ENCODE measurements around the gene SLC27A2. TPM values are rescaled to one million over a fixed set of nuclear protein-coding genes. Genes with fewer than 3 reads are reported as not detected.

Gene SLC27A2
- total and polyA plus RNA-seq, 2 experiments from 2014 or later, result not detected

DNA sequence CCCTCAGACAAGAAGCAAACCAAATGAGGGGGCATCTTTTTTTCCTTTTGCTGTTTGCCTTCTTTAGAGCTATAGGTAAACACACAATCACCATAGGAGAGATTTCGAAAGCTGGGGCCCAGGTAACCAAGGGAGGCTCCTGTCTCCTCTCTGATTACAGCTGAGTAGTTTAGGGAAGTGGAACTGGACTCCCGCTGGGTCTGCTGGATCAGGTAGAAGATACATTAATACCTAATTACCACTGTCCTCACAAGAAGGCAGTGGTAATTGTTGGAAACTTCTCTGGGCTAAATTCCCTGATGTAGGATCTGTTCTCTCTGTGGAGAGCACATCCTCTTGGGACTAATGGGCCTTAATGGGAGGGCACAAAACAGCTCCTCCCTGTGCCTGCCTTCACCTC lies 50.8 kb downstream of the SLC27A2 start:
- H3K27ac ChIP-seq, result no peak overlapping the region
- H3F3A ChIP-seq (ENCODE audit: insufficient read depth), result no peaks in the 10 kb centered on the region
- no peaks in the 10 kb centered on the region for H3K9me2 ChIP-seq (ENCODE audit: insufficient read depth)
- H3K9ac ChIP-seq, result no peak overlapping the region
- no peaks in the 10 kb centered on the region for H4K20me1 ChIP-seq (ENCODE audit: insufficient read depth)
- TF ChIP-seq EZH2phosphoT487 (IDR thresholded peaks at IDR 0.05; ENCODE audit: insufficient read depth, low read depth), result no peak
- no peaks in the 10 kb centered on the region for H3K4me1 ChIP-seq (ENCODE audit: insufficient read depth)
- H3K9me3 ChIP-seq (ENCODE audit: low read depth), result no peaks in the 10 kb centered on the region
- H3K4me3 ChIP-seq, result no peak overlapping the region
- no peaks in the 10 kb centered on the region for H3K79me2 ChIP-seq (ENCODE audit: insufficient read depth)
- no peak overlapping the region for H3K4me2 ChIP-seq (ENCODE audit: unreplicated experiment)
- WGBS, 2 experiments (ENCODE audit: low coverage in 1 of 2, low lambda C conversion rate in 2 of 2, missing lambda C conversion rate in 2 of 2), result 55 to 59% methylated on average over 2 of the region's 2 CpGs
- in situ Hi-C loops (cut with MboI), result no loop called here
- no peak overlapping the region for H2AFZ ChIP-seq
- no peak for DNase-seq
- no peaks in the 10 kb centered on the region for H3K36me3 ChIP-seq (ENCODE audit: low read depth)
- no peaks in the 10 kb centered on the region for H3K27me3 ChIP-seq (replicated peaks; ENCODE audit: insufficient read depth)

DNA sequence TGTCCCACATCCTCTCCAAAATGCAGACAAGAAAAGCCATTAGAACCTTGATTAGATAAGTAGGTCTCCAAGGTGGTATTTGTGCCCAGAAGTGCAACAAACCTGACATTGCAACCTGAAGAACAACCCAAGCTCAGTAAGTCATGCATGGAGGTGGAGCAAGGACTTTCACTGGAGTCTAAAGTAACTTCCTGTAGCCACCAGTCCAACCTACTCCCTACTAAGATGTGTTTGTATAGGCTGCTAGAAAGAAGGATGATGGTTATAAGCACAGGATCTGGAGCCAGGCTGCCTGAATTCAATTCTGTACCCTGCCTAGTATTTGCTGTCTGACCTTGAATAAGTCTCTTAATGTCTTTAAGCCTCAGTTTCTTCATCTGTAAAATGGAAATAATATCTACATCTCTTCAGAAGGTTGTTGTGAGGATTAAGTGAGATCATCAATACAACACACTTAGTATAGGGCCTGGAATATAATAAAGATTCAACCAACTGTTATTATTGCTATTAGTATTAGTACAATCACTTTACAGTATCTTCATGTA lies 51.3 kb downstream of the SLC27A2 start:
- TF ChIP-seq EZH2phosphoT487 (IDR thresholded peaks at IDR 0.05; ENCODE audit: insufficient read depth, low read depth), result no peak
- TF ChIP-seq EZH2 (IDR thresholded peaks at IDR 0.05; ENCODE audit: insufficient read depth, poor library complexity, severe bottlenecking), result no peak
- Histone ChIP-seq H3K79me2 (ENCODE audit: insufficient read depth) (no peaks in the 10 kb centered on the region), H3K9me2 (ENCODE audit: insufficient read depth) (no peaks in the 10 kb centered on the region), H3F3A (ENCODE audit: insufficient read depth) (no peaks in the 10 kb centered on the region), H3K4me3 (no peak overlapping the region), H3K27me3 (replicated peaks; ENCODE audit: insufficient read depth) (no peaks in the 10 kb centered on the region), H4K20me1 (ENCODE audit: insufficient read depth) (no peaks in the 10 kb centered on the region), H3K27ac (no peak overlapping the region), H3K36me3 (ENCODE audit: low read depth) (no peaks in the 10 kb centered on the region), H3K9ac (no peak overlapping the region), H3K4me1 (ENCODE audit: insufficient read depth) (no peaks in the 10 kb centered on the region), H3K4me2 (ENCODE audit: unreplicated experiment) (no peak overlapping the region), H2AFZ (no peak overlapping the region), H3K9me3 (ENCODE audit: low read depth) (no peaks in the 10 kb centered on the region)
- no peak for DNase-seq
- in situ Hi-C loops (cut with MboI), result no loop called here

DNA sequence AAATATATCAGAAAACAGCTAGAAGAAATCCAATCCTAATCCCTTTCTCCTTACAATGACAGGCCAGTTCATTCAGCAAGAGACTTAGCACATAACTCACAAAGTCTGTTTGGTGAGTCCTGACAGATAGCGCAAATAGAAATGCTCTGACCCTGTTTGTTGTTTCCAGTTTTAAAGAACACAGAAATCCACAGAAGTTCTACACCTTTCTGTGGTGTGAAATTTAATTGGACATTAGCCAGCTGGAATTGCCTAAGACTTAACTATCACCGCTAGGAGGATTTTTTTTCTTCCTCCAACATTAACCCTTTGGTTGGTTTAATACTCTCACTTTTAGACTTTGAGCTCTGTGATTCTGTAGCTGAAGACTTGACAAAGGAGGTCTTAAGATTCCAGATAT lies 52.8 kb downstream of the SLC27A2 start:
- no peak overlapping the region for H2AFZ ChIP-seq
- no peaks in the 10 kb centered on the region for H3K4me1 ChIP-seq (ENCODE audit: insufficient read depth)
- H3F3A ChIP-seq (ENCODE audit: insufficient read depth), result no peaks in the 10 kb centered on the region
- in situ Hi-C loops (cut with MboI), result no loop called here
- 67 to 72% methylated on average over 2 of the region's 2 CpGs for WGBS, 2 experiments (ENCODE audit: low coverage in 1 of 2, low lambda C conversion rate in 2 of 2, missing lambda C conversion rate in 2 of 2)
- no peak overlapping the region for H3K4me3 ChIP-seq
- no peak overlapping the region for H3K9ac ChIP-seq
- TF ChIP-seq EZH2phosphoT487 (IDR thresholded peaks at IDR 0.05; ENCODE audit: insufficient read depth, low read depth), result no peak
- no peak for TF ChIP-seq EZH2 (IDR thresholded peaks at IDR 0.05; ENCODE audit: insufficient read depth, poor library complexity, severe bottlenecking)
- H3K27ac ChIP-seq, result no peak overlapping the region
- no peaks in the 10 kb centered on the region for H3K9me2 ChIP-seq (ENCODE audit: insufficient read depth)
- H4K20me1 ChIP-seq (ENCODE audit: insufficient read depth), result no peaks in the 10 kb centered on the region
- no peaks in the 10 kb centered on the region for H3K9me3 ChIP-seq (ENCODE audit: low read depth)
- no peak overlapping the region for H3K4me2 ChIP-seq (ENCODE audit: unreplicated experiment)
- H3K36me3 ChIP-seq (ENCODE audit: low read depth), result no peaks in the 10 kb centered on the region
- DNase-seq, result no peak
- H3K79me2 ChIP-seq (ENCODE audit: insufficient read depth), result no peaks in the 10 kb centered on the region
- H3K27me3 ChIP-seq (replicated peaks; ENCODE audit: insufficient read depth), result no peaks in the 10 kb centered on the region

GRCh38 chr15:50235794-50236193 lies 53.8 kb downstream of the SLC27A2 start:
- Histone ChIP-seq H3K36me3 (ENCODE audit: low read depth) (no peaks in the 10 kb centered on the region), H3K27ac (no peak overlapping the region), H3K4me3 (no peak overlapping the region), H3K79me2 (ENCODE audit: insufficient read depth) (no peaks in the 10 kb centered on the region), H3K9me2 (ENCODE audit: insufficient read depth) (no peaks in the 10 kb centered on the region), H3K4me2 (ENCODE audit: unreplicated experiment) (no peak overlapping the region), H3K27me3 (replicated peaks; ENCODE audit: insufficient read depth) (no peaks in the 10 kb centered on the region), H3K9me3 (ENCODE audit: low read depth) (no peaks in the 10 kb centered on the region), H3F3A (ENCODE audit: insufficient read depth) (no peaks in the 10 kb centered on the region), H3K4me1 (ENCODE audit: insufficient read depth) (no peaks in the 10 kb centered on the region), H4K20me1 (ENCODE audit: insufficient read depth) (no peaks in the 10 kb centered on the region), H2AFZ (no peak overlapping the region), H3K9ac (no peak overlapping the region)
- WGBS, 2 experiments (ENCODE audit: low coverage in 1 of 2, low lambda C conversion rate in 2 of 2, missing lambda C conversion rate in 2 of 2), result 94 to 95% methylated on average over 1 of the region's 1 CpG
- no peak for DNase-seq
- TF ChIP-seq EZH2 (IDR thresholded peaks at IDR 0.05; ENCODE audit: insufficient read depth, poor library complexity, severe bottlenecking) (no peak), EZH2phosphoT487 (IDR thresholded peaks at IDR 0.05; ENCODE audit: insufficient read depth, low read depth) (no peak)
- in situ Hi-C loops (cut with MboI), result no loop called here

DNA sequence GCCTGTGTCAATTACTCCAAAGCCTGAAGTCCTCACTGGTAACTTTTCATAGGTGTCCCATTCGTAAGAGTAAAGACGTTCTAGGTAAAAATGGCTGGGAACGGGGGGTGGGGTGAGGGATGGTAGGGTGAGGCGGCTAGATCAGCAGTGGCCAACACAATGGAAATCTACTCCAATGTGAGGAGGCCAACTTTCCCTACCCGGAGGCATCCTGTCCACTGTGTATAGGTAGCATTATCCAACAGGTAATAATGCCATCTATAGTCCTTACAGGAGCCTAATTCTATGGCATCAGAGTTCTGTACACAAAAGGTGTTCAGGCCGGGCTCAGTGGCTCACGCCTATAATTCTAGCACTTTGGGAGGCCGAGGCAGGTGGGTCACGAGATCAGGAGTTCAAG lies 54.4 kb downstream of the SLC27A2 start:
- TF ChIP-seq EZH2phosphoT487 (IDR thresholded peaks at IDR 0.05; ENCODE audit: insufficient read depth, low read depth), result no peak
- no peak for TF ChIP-seq EZH2 (IDR thresholded peaks at IDR 0.05; ENCODE audit: insufficient read depth, poor library complexity, severe bottlenecking)
- no peaks in the 10 kb centered on the region for H3K27me3 ChIP-seq (replicated peaks; ENCODE audit: insufficient read depth)
- no peak overlapping the region for H2AFZ ChIP-seq
- no peak overlapping the region for H3K4me2 ChIP-seq (ENCODE audit: unreplicated experiment)
- no peaks in the 10 kb centered on the region for H3K36me3 ChIP-seq (ENCODE audit: low read depth)
- no peaks in the 10 kb centered on the region for H3K79me2 ChIP-seq (ENCODE audit: insufficient read depth)
- H3K4me1 ChIP-seq (ENCODE audit: insufficient read depth), result peaks cover 2% of the 10 kb centered on the region; the same call in 1 of the 2 replicates
- H3K9ac ChIP-seq, result no peak overlapping the region
- in situ Hi-C loops (cut with MboI), result no loop called here
- no peak for DNase-seq
- no peak overlapping the region for H3K27ac ChIP-seq
- no peaks in the 10 kb centered on the region for H3F3A ChIP-seq (ENCODE audit: insufficient read depth)
- H3K4me3 ChIP-seq, result no peak overlapping the region
- no peaks in the 10 kb centered on the region for H3K9me2 ChIP-seq (ENCODE audit: insufficient read depth)
- H3K9me3 ChIP-seq (ENCODE audit: low read depth), result no peaks in the 10 kb centered on the region
- 89 to 90% methylated on average over 9 of the region's 9 CpGs for WGBS, 2 experiments (ENCODE audit: low coverage in 1 of 2, low lambda C conversion rate in 2 of 2, missing lambda C conversion rate in 2 of 2)
- H4K20me1 ChIP-seq (ENCODE audit: insufficient read depth), result no peaks in the 10 kb centered on the region
